DMS 273 (cell line): ENCODE data around the gene IPO8.
"Not testable (repeated sequence)": the region's sequence is repeated elsewhere in the genome, so short reads cannot be mapped to it uniquely, and the experiment has no call there.

Source experiments
- DNase-seq: peaks from one replicate; lab custom pipeline; 2025; ENCODE audit not compliant: unreplicated experiment; lab: John Stamatoyannopoulos, UW

The IPO8 gene

DNA sequence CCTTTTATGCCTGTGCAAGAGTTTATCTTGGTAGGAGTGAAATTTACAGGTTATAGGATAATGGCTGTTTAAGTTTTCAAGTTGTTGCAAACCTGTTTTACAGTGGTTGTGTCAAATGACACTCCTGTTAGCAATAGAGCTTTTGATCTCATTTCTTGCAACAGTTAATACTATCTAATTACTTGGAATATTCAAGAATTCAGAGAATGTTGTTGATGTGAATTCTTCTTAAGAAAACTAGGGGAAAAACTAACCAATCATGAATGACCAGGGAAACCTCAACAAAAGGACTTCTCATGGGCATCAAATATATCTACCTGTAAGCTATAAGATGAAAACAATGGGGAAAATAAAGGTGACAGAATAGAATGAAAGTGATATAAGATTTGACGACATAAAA lies 85.0 kb downstream of the IPO8 start:
- DNase-seq = no peak

DNA sequence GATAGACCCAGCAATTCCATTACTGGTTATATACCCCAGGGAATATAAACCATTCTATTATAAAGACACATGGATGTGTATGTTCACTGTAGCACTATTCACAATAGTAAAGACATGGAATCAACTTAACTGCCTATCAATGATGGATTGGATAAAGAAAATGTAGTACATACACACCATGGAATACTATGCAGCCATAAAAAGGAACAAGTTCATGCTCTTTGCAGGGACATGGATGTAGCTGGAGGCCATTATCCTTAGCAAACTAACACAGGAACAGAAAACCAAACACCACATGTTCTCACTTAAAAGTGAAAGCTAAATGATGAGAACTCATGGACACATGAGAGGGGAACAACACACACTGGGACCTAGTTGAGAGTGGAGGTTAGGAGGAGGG lies 85.8 kb downstream of the IPO8 start:
- DNase-seq = not testable (repeated sequence)

DNA sequence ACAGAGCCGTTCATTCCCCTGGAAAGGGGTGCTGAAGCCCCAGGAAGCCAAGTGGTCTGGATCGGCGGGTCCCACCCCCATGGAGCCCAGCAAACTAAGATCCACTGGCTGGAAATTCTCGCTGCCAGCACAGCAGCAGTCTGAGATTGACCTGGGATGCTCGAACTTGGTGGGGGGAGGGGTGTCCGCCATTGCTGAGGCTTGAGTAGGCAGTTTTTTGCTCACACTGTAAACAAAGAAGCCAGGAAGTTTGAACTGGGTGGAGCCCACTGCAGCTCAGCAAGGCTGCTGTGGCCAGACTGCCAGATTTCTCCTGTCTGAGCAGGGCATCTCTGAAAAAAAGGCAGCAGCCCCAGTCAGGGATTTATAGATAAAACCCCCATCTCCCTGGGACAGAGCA lies 91.4 kb downstream of the IPO8 start:
- DNase-seq = not testable (repeated sequence)

DNA sequence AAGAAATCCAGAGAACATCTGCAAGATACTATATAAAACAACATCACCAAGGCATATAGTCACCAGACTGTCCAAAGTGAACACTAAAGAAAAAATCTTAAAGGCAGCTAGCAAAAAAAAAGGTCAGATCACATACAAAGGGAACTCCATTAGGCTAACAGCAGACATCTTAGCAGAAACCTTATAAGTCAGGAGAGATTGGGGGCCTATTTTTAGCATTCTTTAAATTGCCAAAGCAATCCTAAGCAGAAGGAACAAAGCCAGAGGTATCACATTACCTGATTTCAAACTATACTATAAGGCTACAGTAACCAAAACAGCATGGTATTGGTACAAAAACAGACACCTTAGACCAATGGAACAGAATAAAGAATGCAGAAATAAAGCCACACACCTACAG lies 92.5 kb downstream of the IPO8 start:
- DNase-seq = no peak

DNA sequence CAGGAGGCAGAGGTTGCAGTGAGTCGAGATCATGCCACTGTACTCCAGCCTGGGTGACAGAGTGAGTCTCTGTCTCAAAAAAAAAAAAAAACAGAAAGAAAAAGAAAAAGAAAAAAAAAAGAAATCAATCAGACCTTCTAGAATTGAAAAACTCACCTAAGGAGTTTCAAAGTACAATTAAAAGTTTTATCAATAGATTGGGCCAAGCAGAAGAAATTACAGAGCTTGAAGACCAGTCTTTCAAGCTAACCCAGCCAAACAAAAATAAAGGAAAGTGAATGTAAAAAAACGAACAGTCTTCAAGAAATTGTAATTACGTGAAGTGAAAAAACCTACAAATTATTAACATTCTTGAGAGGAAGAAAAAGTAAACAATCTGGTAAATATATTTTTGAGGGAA lies 93.0 kb downstream of the IPO8 start:
- DNase-seq = no peak

DNA sequence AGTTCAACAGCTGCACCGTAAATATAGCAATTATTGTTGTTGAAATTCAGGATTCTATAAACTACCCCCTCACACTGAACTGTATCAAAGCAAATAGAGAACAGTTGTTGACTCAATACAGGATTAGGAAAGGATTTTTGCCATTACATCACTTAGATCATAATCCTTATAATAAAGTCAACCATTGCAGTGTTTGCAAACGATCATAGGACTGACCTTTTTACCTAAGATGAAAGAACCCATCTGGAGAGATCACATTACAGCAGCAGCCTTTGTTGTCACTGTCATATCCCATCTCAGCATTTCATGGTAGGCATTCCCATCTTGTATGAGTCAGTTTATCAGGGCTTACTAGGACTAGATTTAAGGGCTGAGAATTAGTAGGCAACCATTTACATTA lies 96.1 kb downstream of the IPO8 start:
- DNase-seq = peak; percentile 8

DNA sequence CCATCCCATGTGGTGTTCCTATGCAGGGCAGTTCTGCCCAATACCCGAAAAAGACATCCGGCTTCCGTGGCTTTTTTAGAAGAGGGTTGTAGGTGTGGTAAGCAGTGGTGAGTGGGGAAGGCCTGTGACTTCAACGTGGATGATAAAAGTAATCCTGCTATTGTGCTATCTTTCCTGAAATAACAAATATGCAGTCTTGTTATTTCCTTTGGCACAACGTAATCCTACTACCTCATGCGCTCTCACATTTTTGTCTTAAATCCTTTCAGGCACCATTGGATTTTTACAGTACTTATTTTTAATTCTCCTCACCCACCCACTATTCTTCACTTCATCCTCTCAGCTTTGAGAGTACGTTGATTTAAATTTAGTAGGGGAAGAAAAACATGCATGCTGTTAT lies 96.8 kb downstream of the IPO8 start:
- no peak for DNase-seq

DNA sequence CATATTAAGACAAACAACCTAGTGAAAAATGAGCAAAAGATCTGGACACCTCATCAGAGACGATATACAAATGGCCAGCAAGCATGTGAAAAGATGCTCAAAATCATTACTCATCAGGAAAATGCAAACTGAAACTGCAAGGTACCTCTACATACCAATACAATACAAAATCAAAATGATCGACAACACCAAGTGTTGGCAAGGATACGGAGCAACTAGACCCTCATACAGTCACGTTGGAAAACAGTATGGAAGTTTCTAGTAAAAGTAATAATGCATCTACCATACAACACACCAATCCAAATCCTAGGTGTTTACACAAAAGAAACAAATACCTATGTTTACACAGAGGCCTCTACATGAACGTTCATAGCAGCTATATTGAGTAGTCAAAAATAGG lies 99.9 kb downstream of the IPO8 start:
- no peak for DNase-seq

DNA sequence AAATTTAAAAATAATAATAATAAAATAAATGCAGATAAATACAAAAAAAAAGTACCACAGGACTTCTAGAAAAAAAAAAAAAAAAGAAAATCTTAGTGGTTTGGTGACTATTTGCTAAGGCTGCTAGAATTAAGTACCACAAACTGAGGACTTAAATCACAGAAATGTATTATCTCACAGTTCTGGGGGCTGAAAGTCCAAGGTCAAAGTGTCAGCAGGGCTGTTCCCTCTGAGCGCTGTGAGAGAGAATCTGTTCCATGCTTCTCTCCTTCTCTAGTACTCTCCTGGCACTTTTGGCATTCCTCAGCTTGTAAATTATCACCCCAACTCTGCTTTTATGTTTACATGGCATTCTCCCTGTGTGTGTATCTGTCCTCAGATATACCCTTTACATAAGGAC lies 101.2 kb downstream of the IPO8 start:
- no peak for DNase-seq

DNA sequence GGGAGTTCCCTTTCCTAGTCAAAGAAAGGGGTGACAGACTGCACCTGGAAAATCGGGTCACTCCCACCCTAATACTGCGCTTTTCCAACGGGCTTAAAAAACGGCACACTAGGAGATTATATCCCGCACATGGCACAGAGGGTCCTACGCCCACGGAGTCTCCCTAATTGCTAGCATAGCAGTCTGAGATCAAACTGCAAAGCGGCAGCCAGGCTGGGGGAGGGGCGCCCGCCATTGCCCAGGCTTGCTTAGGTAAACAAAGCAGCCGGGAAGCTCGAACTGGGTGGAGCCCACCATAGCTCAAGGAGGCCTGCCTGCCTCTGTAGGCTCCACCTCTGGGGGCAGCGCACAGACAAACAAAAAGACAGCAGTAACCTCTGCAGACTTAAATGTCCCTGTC lies 107.1 kb downstream of the IPO8 start:
- not testable (repeated sequence) for DNase-seq

DNA sequence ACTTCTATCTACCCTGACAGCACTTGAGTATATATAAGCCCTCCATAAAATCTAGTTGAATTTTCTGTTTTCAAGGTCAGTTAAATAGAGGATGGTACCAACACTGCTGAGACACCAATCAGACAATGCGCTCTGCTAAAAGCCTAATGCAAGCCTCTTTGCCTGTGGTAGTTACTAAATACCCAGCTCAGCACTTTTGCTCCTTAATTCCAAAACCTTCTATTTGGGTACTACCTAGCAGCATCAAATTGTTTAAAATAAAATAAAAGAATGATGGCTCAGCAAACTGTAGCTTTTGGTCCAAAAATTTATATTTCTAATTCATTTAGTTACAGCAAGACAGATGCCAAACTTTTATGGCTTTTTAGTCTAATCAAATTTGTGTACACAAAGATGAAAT lies 107.9 kb downstream of the IPO8 start:
- DNase-seq = no peak

DNA sequence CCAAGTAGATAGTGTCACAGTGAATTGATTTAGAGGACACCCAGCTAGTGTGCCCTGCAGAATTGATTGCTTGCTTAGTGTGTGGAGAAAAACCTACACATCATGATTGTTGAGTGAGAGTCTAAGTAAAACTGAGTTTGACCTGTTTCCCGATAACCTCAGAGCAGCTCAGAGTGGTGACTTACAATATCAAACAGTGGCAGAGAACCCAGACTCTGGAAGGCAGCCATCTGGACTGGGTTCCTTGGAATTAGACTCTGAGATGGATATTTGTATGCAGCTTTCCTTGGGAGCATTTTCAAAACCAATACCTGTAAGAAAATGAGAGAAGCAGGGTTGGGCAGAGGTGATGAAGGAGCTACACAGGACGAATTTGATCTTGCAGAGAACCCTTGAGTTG lies 109.8 kb downstream of the IPO8 start:
- no peak for DNase-seq

DNA sequence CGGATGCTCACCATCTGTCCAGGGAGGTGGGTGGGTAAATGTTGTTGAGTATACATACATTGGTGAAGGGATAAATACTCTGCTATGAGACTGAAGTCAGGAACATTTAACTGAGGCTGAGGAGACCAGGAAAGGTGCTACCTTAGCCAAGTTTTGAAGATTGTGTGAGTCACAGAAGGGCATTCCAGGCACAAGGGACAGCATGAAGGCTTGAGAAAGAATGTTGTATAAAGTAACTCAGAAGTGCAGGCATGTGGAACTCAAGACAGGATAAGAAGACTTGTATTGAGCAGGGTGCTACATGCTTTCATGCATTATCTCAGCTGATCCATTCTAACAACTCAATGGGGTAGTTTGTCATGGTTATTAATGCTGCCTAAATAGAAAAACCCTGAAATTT lies 112.7 kb downstream of the IPO8 start:
- no peak for DNase-seq

DNA sequence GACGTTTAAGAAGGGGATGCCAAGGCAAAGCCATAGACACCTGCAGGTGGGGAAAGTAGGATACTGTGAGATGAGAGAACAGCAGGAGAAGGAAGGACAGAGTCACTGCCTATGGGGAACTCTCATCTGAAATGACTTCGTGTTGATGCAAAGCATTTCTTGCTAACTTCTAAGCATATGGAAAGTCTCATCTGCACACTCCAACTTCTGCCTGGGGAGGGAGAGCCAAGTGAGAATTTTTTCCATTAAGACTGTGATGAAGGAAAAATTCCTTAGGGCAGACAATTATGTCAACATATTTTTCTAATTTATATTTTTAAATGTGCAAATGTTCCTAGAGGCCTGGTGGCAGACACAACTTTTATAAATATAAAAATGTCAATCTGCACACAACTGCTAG lies 115.3 kb downstream of the IPO8 start:
- DNase-seq = no peak
